IMR-90 (cell line): ENCODE results near the gene CYGB. TPM values are rescaled to one million over a fixed set of nuclear protein-coding genes. Genes with fewer than 3 reads are reported as not detected.
A peak's percentile ranks its signal among the peaks of the same experiment; 100 is the strongest.

Experiments used
- ATAC-seq: fragments of 200-7000 bp; cut with Tn5 transposase; 2 replicates; pipeline ENCODE4 v1.9.1; 2020; ENCODE audit warnings: low read depth, mild to moderate bottlenecking, moderate library complexity
- BruUV-seq: library from RNA; stranded (reverse); fragments of 400-500 nt; replicated peaks from 2 replicates; lab custom pipeline; 2021; lab: Mats Ljungman, UMichigan
- CTCF ChIA-PET: fragments of 300-600 bp; formaldehyde crosslinking; extraction: SDS; loops from one replicate; lab custom pipeline; 2021; ENCODE audit warnings: antibody characterized with exemption; lab: Yijun Ruan, JAX
- POLR2A ChIA-PET: fragments of 300-600 bp; sonication (Branson Sonifier 250); formaldehyde crosslinking; loops from one replicate; lab custom pipeline; 2022; ENCODE audit warnings: antibody characterized with exemption; ENCODE audit not compliant: unreplicated experiment; lab: Charles Lee
- DNase-seq: peaks from one replicate; pipeline ENCODE4 v3.0.0; 2013
- H2AFZ ChIP-seq: replicated peaks from 2 replicates; pipeline ENCODE3; 2013; ENCODE audit warnings: low read length, mild to moderate bottlenecking; ENCODE audit not compliant: poor library complexity
- H2AK5ac ChIP-seq: 2 replicates; pipeline ENCODE4 v1.6.1; 2013; ENCODE audit warnings: low read depth, low read length, inconsistent platforms
- H2AK9ac ChIP-seq: replicated peaks from 2 replicates; pipeline ENCODE3; 2013; ENCODE audit warnings: mild to moderate bottlenecking, low read depth, low read length, moderate library complexity; ENCODE audit not compliant: poor library complexity
- H2BK120ac ChIP-seq: 2 replicates; pipeline ENCODE4 v1.6.1; 2013; ENCODE audit warnings: low read depth, low read length, inconsistent platforms
- H2BK15ac ChIP-seq: 3 replicates; pipeline ENCODE4 v1.6.1; 2013; ENCODE audit warnings: low read depth, low read length, inconsistent platforms
- H2BK20ac ChIP-seq: 2 replicates; pipeline ENCODE4 v1.6.1; 2013; ENCODE audit warnings: low read depth, mild to moderate bottlenecking, inconsistent platforms, low read length, moderate library complexity
- H2BK5ac ChIP-seq: 2 replicates; pipeline ENCODE4 v1.6.1; 2013; ENCODE audit warnings: mild to moderate bottlenecking, low read depth, low read length, inconsistent platforms; ENCODE audit not compliant: poor library complexity, severe bottlenecking
- H3K14ac ChIP-seq: replicated peaks from 2 replicates; pipeline ENCODE4 v1.6.1; 2013; ENCODE audit warnings: low read depth, low read length, inconsistent platforms
- H3K18ac ChIP-seq: 2 replicates; pipeline ENCODE4 v1.6.1; 2013; ENCODE audit warnings: low read depth, low read length, control low read depth
- H3K23ac ChIP-seq: 2 replicates; pipeline ENCODE4 v1.6.1; 2013; ENCODE audit warnings: low read depth, low read length, inconsistent platforms
- H3K27ac ChIP-seq: 2 replicates; pipeline ENCODE4 v1.5.1; 2013; ENCODE audit warnings: mild to moderate bottlenecking, control low read depth, low read length; ENCODE audit not compliant: insufficient read depth
- H3K27me3 ChIP-seq: 2 replicates; pipeline ENCODE4 v1.6.1; 2013; ENCODE audit warnings: low read length; ENCODE audit not compliant: control insufficient read depth, insufficient read depth
- H3K36me3 ChIP-seq: 2 replicates; pipeline ENCODE4 v1.6.1; 2013; ENCODE audit warnings: low read length, mixed read lengths; ENCODE audit not compliant: control insufficient read depth, insufficient read depth
- H3K4ac ChIP-seq: 2 replicates; pipeline ENCODE4 v1.6.1; 2013; ENCODE audit warnings: low read depth, low read length, inconsistent platforms
- H3K4me1 ChIP-seq: 2 replicates; pipeline ENCODE4 v1.6.1; 2013; ENCODE audit warnings: low read length, mixed read lengths; ENCODE audit not compliant: control insufficient read depth, insufficient read depth
- H3K4me2 ChIP-seq: 2 replicates; pipeline ENCODE4 v1.6.1; 2013; ENCODE audit warnings: low read depth, mild to moderate bottlenecking, control low read depth, low read length, moderate library complexity
- H3K4me3 ChIP-seq: 2 replicates; pipeline ENCODE4 v1.5.1; 2013; ENCODE audit warnings: low read depth, mild to moderate bottlenecking, control low read depth, low read length, moderate library complexity; ENCODE audit not compliant: insufficient read depth
- H3K56ac ChIP-seq: 2 replicates; pipeline ENCODE4 v1.6.1; 2013; ENCODE audit warnings: low read length, inconsistent platforms; ENCODE audit not compliant: insufficient read depth; ENCODE audit errors: extremely low read depth
- H3K79me1 ChIP-seq, 2 experiments: 2 replicates each; pipeline ENCODE4 v1.6.1; 2013; ENCODE audit warnings: low read length in 2 of 2, inconsistent platforms in 1 of 2, low read depth in 1 of 2
- H3K9ac ChIP-seq: 2 replicates; pipeline ENCODE4 v1.6.1; 2013; ENCODE audit warnings: low read depth, low read length, control low read depth
- H3K9me1 ChIP-seq: 2 replicates; pipeline ENCODE4 v1.6.1; 2013; ENCODE audit warnings: low read length, inconsistent platforms; ENCODE audit not compliant: insufficient read depth
- H3K9me3 ChIP-seq: 2 replicates; pipeline ENCODE4 v1.6.1; 2013; ENCODE audit warnings: low read length; ENCODE audit not compliant: control insufficient read depth, insufficient read depth
- H4K20me1 ChIP-seq: 2 replicates; pipeline ENCODE4 v1.6.1; 2013; ENCODE audit warnings: low read length, inconsistent platforms; ENCODE audit not compliant: insufficient read depth
- H4K5ac ChIP-seq: 2 replicates; pipeline ENCODE4 v1.6.1; 2013; ENCODE audit warnings: mild to moderate bottlenecking, low read depth, low read length, control low read depth
- H4K8ac ChIP-seq, 2 experiments: 2 replicates each; pipeline ENCODE4 v1.6.1; 2013; ENCODE audit warnings: low read depth in 2 of 2, low read length in 2 of 2, control low read depth in 1 of 2, inconsistent platforms in 1 of 2
- H4K91ac ChIP-seq: 2 replicates; pipeline ENCODE4 v1.6.1; 2013; ENCODE audit warnings: low read depth, low read length, inconsistent platforms; ENCODE audit not compliant: insufficient read depth
- BHLHE40 ChIP-seq: fragments of 150-350 bp; IDR thresholded peaks from 2 replicates; pipeline ENCODE4 v1.6.1; 2016; ENCODE audit warnings: mild to moderate bottlenecking, low read depth, low read length
- CEBPB ChIP-seq: IDR thresholded peaks from 2 replicates; pipeline ENCODE4 v1.6.1; 2012; ENCODE audit warnings: low read depth, low read length, improper control_type of control experiment
- CHD1 ChIP-seq: IDR thresholded peaks from 2 replicates; pipeline ENCODE4 v1.6.1; 2012; ENCODE audit warnings: low read depth, low read length, improper control_type of control experiment
- ELK1 ChIP-seq: fragments of 150-350 bp; IDR thresholded peaks from 2 replicates; pipeline ENCODE4 v1.6.1; 2016; ENCODE audit warnings: low read depth, mild to moderate bottlenecking, low read length, moderate library complexity, borderline replicate concordance
- FOS ChIP-seq: fragments of 150-350 bp; IDR thresholded peaks from 2 replicates; pipeline ENCODE4 v1.6.1; 2016; ENCODE audit warnings: low read depth, low read length
- MAFK ChIP-seq: IDR thresholded peaks from 2 replicates; pipeline ENCODE4 v1.6.1; 2012; ENCODE audit warnings: low read depth, low read length, improper control_type of control experiment
- MAZ ChIP-seq: IDR thresholded peaks from 2 replicates; pipeline ENCODE4 v1.6.1; 2012; ENCODE audit warnings: low read depth, mild to moderate bottlenecking, low read length, improper control_type of control experiment, moderate library complexity, borderline replicate concordance
- MXI1 ChIP-seq: IDR thresholded peaks from 2 replicates; pipeline ENCODE4 v1.6.1; 2012; ENCODE audit warnings: low read depth, mild to moderate bottlenecking, low read length, moderate library complexity, borderline replicate concordance
- NFE2L2 ChIP-seq: fragments of 150-350 bp; IDR thresholded peaks from 2 replicates; pipeline ENCODE4 v1.6.1; 2016; ENCODE audit warnings: low read depth, mild to moderate bottlenecking, low read length
- POLR2A ChIP-seq: IDR thresholded peaks from 2 replicates; pipeline ENCODE4 v1.6.1; 2012; ENCODE audit warnings: mild to moderate bottlenecking, low read depth, low read length
- RAD21 ChIP-seq: IDR thresholded peaks from 2 replicates; pipeline ENCODE4 v1.6.1; 2012; ENCODE audit warnings: low read length, improper control_type of control experiment
- RCOR1 ChIP-seq: IDR thresholded peaks from 2 replicates; pipeline ENCODE4 v1.6.1; 2012; ENCODE audit warnings: mild to moderate bottlenecking, low read length, improper control_type of control experiment; ENCODE audit not compliant: insufficient replicate concordance
- RFX5 ChIP-seq: IDR thresholded peaks from 2 replicates; pipeline ENCODE4 v1.8.0; 2012; ENCODE audit warnings: low read depth, mild to moderate bottlenecking, low read length, moderate library complexity
- SMC3 ChIP-seq: fragments of 150-350 bp; IDR thresholded peaks from 2 replicates; pipeline ENCODE4 v1.6.1; 2016; ENCODE audit warnings: low read depth, mild to moderate bottlenecking, antibody characterized with exemption, low read length, moderate library complexity
- WGBS, 2 experiments: methylation state at CpG; one replicate each; pipeline versions ENCODE4 v1.1.5 to v1.1.7; 2013; ENCODE audit warnings: missing lambda C conversion rate in 2 of 2; ENCODE audit not compliant: insufficient read length in 1 of 2; ENCODE audit errors: extremely low coverage in 2 of 2; 5-methylcytosine and 5-hydroxymethylcytosine counted together
- dilution Hi-C: fragments of 300-500 bp; cut with HindIII; formaldehyde crosslinking; loops from one replicate; pipeline ENCODE4 v1.14.3; 2018; ENCODE audit warnings: low sequenced_read_pairs; ENCODE audit not compliant: unreplicated experiment
- in situ Hi-C: fragments of 300-500 bp; cut with MboI; formaldehyde crosslinking; loops from 3 replicates; pipeline ENCODE4 v1.14.3; 2019; ENCODE audit warnings: low sequenced_read_pairs, inconsistent platforms, mixed read lengths
- intact Hi-C: fragments of 100-400 bp; cut with micrococcal nuclease; formaldehyde crosslinking; loops from 2 replicates; pipeline ENCODE4 v1.10.0; 2022
- polyA plus RNA-seq, 3 experiments: library from polyadenylated mRNA; depleted of rRNA; stranded (reverse); fragments of >200 nt; gene quantifications; 2 replicates each; pipeline ENCODE4 v1.2.3, GENCODE V29; 2012; ENCODE audit warnings: low replicate concordance in 1 of 3
- total RNA-seq: library from RNA; depleted of rRNA; stranded (reverse); fragments of >200 nt; gene quantifications from 2 replicates; pipeline ENCODE4 v1.2.3, GENCODE V29; 2012
- TF ChIP-seq, protein P1 (sequence below): conservative IDR thresholded peaks from 2 replicates; pipeline ENCODE4 v1.5.1; 2012; ENCODE audit warnings: mild to moderate bottlenecking, low read depth, low read length, improper control_type of control experiment
- TF ChIP-seq, protein P2 (sequence below): fragments of 150-350 bp; IDR thresholded peaks from 2 replicates; pipeline ENCODE4 v1.6.1; 2017; ENCODE audit warnings: mild to moderate bottlenecking, antibody characterized with exemption, low read length, low read depth

CYGB gene
- total and polyA plus RNA-seq, 2 of the 4 experiments (the other 2 are of a cell fraction): 1.3 to 2.9 TPM

DNA sequence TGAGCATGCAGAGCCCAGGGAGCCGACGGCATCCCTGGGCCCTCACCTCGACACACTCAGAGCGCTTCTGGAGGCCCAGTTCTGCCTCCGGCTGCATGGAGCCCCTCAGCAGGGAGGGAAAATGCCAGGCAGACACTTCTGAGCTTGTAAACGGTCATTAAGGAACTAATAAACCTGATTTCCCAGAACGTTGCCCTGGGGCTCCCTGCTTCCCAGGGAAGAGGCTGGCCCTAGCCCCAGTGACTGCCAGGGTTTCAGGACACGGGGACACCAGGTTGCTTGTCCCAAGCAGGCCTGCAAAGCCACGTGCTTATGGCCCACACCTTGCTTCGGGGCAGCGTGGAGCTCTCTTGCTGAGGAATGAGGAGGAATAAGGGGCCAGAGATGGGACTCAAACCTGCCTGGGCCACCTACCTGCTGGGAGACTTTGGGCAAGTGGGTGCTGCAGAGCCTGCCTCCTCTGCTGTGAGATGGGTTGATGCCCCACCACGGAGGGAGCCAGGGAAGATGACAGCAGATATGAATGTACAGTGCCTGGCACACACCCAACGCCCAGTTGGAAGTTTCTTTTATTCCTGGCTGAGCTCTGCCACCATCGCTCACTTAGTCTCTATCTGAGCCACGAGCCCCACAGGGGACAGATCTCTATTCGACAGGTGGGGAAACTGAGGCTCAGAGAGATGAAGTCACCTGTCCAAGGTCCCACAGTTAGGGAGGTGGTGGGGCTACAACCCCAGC, 41.7 kb downstream of the CYGB start:
- Histone ChIP-seq H4K91ac (no peak overlapping the region), H3K18ac (no peak overlapping the region), H3K9me1 (peaks cover 11% of the 10 kb centered on the region), H3K14ac (no peak overlapping the region), H3K23ac (no peak overlapping the region), H3K9me3 (no peaks in the 10 kb centered on the region), H2BK120ac (no peak overlapping the region), H4K20me1 (no peaks in the 10 kb centered on the region), H4K5ac (no peak overlapping the region), H3K4me1 (peaks cover 34% of the 10 kb centered on the region), H3K79me1 (peaks cover 4 to 30% of the 10 kb centered on the region in 2 experiments; a peak in 3 of 4 replicates), H3K27ac (no peak overlapping the region), H3K9ac (no peak overlapping the region), H3K56ac (no peak overlapping the region), H2AK9ac (peak overlapping the region; percentile 30), H2BK5ac (no peak overlapping the region), H2AFZ (no peak overlapping the region), H3K4me2 (no peak overlapping the region), H2AK5ac (no peak overlapping the region), H3K4ac (no peak overlapping the region), H4K8ac (no peak overlapping the region), H2BK15ac (no peak overlapping the region), H3K4me3 (no peak overlapping the region), H3K36me3 (no peaks in the 10 kb centered on the region), H3K27me3 (no peaks in the 10 kb centered on the region), H2BK20ac (no peak overlapping the region)
- no peak for TF ChIP-seq ELK1
- no peak for TF ChIP-seq MAZ
- no peak for TF ChIP-seq CHD1
- TF ChIP-seq, protein P1, sequence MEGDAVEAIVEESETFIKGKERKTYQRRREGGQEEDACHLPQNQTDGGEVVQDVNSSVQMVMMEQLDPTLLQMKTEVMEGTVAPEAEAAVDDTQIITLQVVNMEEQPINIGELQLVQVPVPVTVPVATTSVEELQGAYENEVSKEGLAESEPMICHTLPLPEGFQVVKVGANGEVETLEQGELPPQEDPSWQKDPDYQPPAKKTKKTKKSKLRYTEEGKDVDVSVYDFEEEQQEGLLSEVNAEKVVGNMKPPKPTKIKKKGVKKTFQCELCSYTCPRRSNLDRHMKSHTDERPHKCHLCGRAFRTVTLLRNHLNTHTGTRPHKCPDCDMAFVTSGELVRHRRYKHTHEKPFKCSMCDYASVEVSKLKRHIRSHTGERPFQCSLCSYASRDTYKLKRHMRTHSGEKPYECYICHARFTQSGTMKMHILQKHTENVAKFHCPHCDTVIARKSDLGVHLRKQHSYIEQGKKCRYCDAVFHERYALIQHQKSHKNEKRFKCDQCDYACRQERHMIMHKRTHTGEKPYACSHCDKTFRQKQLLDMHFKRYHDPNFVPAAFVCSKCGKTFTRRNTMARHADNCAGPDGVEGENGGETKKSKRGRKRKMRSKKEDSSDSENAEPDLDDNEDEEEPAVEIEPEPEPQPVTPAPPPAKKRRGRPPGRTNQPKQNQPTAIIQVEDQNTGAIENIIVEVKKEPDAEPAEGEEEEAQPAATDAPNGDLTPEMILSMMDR: no peak
- TF ChIP-seq, protein P2, sequence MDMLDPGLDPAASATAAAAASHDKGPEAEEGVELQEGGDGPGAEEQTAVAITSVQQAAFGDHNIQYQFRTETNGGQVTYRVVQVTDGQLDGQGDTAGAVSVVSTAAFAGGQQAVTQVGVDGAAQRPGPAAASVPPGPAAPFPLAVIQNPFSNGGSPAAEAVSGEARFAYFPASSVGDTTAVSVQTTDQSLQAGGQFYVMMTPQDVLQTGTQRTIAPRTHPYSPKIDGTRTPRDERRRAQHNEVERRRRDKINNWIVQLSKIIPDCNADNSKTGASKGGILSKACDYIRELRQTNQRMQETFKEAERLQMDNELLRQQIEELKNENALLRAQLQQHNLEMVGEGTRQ: no peak
- TF ChIP-seq RAD21: no peak
- no peak for TF ChIP-seq CEBPB
- TF ChIP-seq RCOR1: no peak
- no peak for TF ChIP-seq MAFK
- TF ChIP-seq SMC3: no peak
- TF ChIP-seq RFX5: no peak
- TF ChIP-seq FOS: no peak
- TF ChIP-seq POLR2A: no peak
- TF ChIP-seq BHLHE40: no peak
- TF ChIP-seq NFE2L2: no peak
- no peak for TF ChIP-seq MXI1
- in situ Hi-C loops: no loop called here
- ATAC-seq: no peak
- CTCF ChIA-PET: no interaction called here
- no peak for DNase-seq
- POLR2A ChIA-PET: no interaction called here
- BruUV-seq: no TSS peak
- dilution Hi-C loops: no loop called here
- WGBS, 2 experiments: 81% methylated on average over 10 of the region's 16 CpGs; no CpG with 5 or more reads in 1 of the 2 experiments
- intact Hi-C loops: no loop called here
